GM12878 (cell line): ENCODE data around the gene GNL3. TPM values are rescaled to one million over a fixed set of nuclear protein-coding genes. Genes with fewer than 3 reads are reported as not detected.

Source experiments
- JUNB ChIP-seq: IDR thresholded peaks from 2 replicates; pipeline ENCODE4 v1.6.1; 2016; ENCODE audit warnings: antibody characterized with exemption, mild to moderate bottlenecking
- LARP7 ChIP-seq: fragments of 450-650 bp; IDR thresholded peaks from 2 replicates; pipeline ENCODE4 v1.6.1; 2017; ENCODE audit warnings: mild to moderate bottlenecking
- MEF2A ChIP-seq: IDR thresholded peaks from 2 replicates; pipeline ENCODE4 v1.6.1; 2011; ENCODE audit warnings: low read depth, mild to moderate bottlenecking, low read length, moderate library complexity; ENCODE audit not compliant: insufficient read depth
- PML ChIP-seq: IDR thresholded peaks from 2 replicates; pipeline ENCODE4 v1.6.1; 2012; ENCODE audit warnings: low read length, inconsistent platforms
- RAD21 ChIP-seq: IDR thresholded peaks from 2 replicates; pipeline ENCODE4 v1.6.1; 2011; ENCODE audit warnings: mild to moderate bottlenecking, low read depth, low read length, moderate library complexity; ENCODE audit not compliant: insufficient read depth
- RBBP5 ChIP-seq: fragments of 200-600 bp; sonication (generic); conservative IDR thresholded peaks from 2 replicates; pipeline ENCODE4 v1.6.1; 2016
- RFX5 ChIP-seq: IDR thresholded peaks from 2 replicates; pipeline ENCODE4 v1.6.1; 2011; ENCODE audit warnings: low read depth, low read length, improper control_type of control experiment
- RUNX3 ChIP-seq: IDR thresholded peaks from 2 replicates; pipeline ENCODE4 v1.6.1; 2012; ENCODE audit warnings: low read length, inconsistent platforms
- STAT3 ChIP-seq: IDR thresholded peaks from 2 replicates; pipeline ENCODE4 v1.6.1; 2011; ENCODE audit warnings: low read depth, low read length, improper control_type of control experiment
- YY1 ChIP-seq: IDR thresholded peaks from 2 replicates; pipeline ENCODE4 v1.6.1; 2011; ENCODE audit warnings: low read depth, mild to moderate bottlenecking, low read length
- ZNF274 ChIP-seq: IDR thresholded peaks from one replicate; pipeline ENCODE4 v1.8.0; 2011; ENCODE audit not compliant: insufficient read length, insufficient read depth
- polyA plus RNA-seq, 11 experiments: library from polyadenylated mRNA; depleted of rRNA in 4 of 11; unstranded in 6 of 11; stranded (reverse) in 5 of 11; fragments of >200 nt; fragmentation: Nextera tagmentation in 4 of 11; fragmentation: Illumina TruSeq in 1 of 11; extraction: Ambion mirVana in 4 of 11; extraction: Trizol in 1 of 11; gene quantifications; 1 replicate in 1 of 11; 2 replicates in 10 of 11; pipeline versions ENCODE4 v1.2.1 to v1.2.3, GENCODE V29; 2011 to 2016; ENCODE audit warnings: inconsistent platforms in 2 of 11, missing spikeins in 2 of 11, low read depth in 1 of 11
- total RNA-seq, 4 experiments: library from RNA; depleted of rRNA in 3 of 4; stranded (reverse); fragments of >200 nt in 3 of 4; fragmentation: Illumina TruSeq in 1 of 4; extraction: Trizol in 1 of 4; gene quantifications; 2 replicates each; pipeline versions ENCODE4 v1.2.1 to v1.2.3, GENCODE V29; 2013 to 2021
- TF ChIP-seq, protein P1 (sequence below): IDR thresholded peaks from 2 replicates; pipeline ENCODE4 v1.6.1; 2012; ENCODE audit warnings: improper control_type of control experiment, low read depth, low read length; ENCODE audit not compliant: insufficient replicate concordance
- TF ChIP-seq, protein P2 (sequence below): IDR thresholded peaks from 2 replicates; pipeline ENCODE4 v1.6.1; 2012; ENCODE audit warnings: low read depth, low read length, improper control_type of control experiment
- TF ChIP-seq, protein P3 (sequence below): IDR thresholded peaks from 2 replicates; pipeline ENCODE4 v1.6.1; 2011; ENCODE audit warnings: borderline replicate concordance, low read depth, mild to moderate bottlenecking, moderate library complexity, low read length; ENCODE audit not compliant: insufficient read depth, poor library complexity, severe bottlenecking
- TF ChIP-seq, protein P4 (sequence below): IDR thresholded peaks from 2 replicates; pipeline ENCODE4 v1.6.1; 2011; ENCODE audit warnings: mild to moderate bottlenecking, low read depth, low read length, moderate library complexity; ENCODE audit not compliant: insufficient replicate concordance
- TF ChIP-seq, protein P5 (sequence below): fragments of 450-650 bp; conservative IDR thresholded peaks from 2 replicates; pipeline ENCODE4 v1.6.1; 2017; ENCODE audit warnings: mild to moderate bottlenecking, moderate library complexity
- TF ChIP-seq, protein P6 (sequence below): fragments of 450-650 bp; IDR thresholded peaks from 2 replicates; pipeline ENCODE4 v1.6.1; 2016; ENCODE audit warnings: mild to moderate bottlenecking, moderate library complexity, borderline replicate concordance

Gene GNL3
- total and polyA plus RNA-seq, 10 of the 15 experiments (the other 5 are each of a cell fraction or from before 2014, with no cell fraction given), result 172 to 368 (median 257) TPM

DNA sequence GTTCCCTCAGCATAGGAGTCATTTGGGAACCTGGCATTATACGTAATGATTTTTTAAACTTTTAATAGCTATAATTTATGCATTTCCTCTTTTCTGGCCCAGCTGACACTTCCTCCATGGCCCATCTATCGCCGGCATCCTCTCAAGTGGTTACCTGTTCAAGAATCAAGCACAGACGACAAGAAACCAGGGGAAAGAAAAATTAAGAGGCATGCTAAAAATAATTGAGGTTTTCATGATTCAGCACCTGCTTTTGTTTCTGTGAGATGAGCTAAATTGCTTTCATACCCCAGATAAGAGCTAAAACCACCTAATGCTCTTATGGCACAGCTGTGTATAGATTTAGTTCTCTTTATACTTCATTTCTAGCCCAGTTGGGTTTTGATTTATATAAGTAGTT lies 21.8 kb downstream of the GNL3 start (continued):
- TF ChIP-seq, protein P1, sequence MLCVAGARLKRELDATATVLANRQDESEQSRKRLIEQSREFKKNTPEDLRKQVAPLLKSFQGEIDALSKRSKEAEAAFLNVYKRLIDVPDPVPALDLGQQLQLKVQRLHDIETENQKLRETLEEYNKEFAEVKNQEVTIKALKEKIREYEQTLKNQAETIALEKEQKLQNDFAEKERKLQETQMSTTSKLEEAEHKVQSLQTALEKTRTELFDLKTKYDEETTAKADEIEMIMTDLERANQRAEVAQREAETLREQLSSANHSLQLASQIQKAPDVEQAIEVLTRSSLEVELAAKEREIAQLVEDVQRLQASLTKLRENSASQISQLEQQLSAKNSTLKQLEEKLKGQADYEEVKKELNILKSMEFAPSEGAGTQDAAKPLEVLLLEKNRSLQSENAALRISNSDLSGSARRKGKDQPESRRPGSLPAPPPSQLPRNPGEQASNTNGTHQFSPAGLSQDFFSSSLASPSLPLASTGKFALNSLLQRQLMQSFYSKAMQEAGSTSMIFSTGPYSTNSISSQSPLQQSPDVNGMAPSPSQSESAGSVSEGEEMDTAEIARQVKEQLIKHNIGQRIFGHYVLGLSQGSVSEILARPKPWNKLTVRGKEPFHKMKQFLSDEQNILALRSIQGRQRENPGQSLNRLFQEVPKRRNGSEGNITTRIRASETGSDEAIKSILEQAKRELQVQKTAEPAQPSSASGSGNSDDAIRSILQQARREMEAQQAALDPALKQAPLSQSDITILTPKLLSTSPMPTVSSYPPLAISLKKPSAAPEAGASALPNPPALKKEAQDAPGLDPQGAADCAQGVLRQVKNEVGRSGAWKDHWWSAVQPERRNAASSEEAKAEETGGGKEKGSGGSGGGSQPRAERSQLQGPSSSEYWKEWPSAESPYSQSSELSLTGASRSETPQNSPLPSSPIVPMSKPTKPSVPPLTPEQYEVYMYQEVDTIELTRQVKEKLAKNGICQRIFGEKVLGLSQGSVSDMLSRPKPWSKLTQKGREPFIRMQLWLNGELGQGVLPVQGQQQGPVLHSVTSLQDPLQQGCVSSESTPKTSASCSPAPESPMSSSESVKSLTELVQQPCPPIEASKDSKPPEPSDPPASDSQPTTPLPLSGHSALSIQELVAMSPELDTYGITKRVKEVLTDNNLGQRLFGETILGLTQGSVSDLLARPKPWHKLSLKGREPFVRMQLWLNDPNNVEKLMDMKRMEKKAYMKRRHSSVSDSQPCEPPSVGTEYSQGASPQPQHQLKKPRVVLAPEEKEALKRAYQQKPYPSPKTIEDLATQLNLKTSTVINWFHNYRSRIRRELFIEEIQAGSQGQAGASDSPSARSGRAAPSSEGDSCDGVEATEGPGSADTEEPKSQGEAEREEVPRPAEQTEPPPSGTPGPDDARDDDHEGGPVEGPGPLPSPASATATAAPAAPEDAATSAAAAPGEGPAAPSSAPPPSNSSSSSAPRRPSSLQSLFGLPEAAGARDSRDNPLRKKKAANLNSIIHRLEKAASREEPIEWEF, result no peak
- TF ChIP-seq RFX5, result no peak
- no peak for TF ChIP-seq LARP7
- TF ChIP-seq, protein P2, sequence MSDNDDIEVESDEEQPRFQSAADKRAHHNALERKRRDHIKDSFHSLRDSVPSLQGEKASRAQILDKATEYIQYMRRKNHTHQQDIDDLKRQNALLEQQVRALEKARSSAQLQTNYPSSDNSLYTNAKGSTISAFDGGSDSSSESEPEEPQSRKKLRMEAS, result no peak
- TF ChIP-seq ZNF274, result no peak
- TF ChIP-seq STAT3, result no peak
- no peak for TF ChIP-seq RAD21
- TF ChIP-seq, protein P3, sequence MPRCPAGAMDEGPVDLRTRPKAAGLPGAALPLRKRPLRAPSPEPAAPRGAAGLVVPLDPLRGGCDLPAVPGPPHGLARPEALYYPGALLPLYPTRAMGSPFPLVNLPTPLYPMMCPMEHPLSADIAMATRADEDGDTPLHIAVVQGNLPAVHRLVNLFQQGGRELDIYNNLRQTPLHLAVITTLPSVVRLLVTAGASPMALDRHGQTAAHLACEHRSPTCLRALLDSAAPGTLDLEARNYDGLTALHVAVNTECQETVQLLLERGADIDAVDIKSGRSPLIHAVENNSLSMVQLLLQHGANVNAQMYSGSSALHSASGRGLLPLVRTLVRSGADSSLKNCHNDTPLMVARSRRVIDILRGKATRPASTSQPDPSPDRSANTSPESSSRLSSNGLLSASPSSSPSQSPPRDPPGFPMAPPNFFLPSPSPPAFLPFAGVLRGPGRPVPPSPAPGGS, result no peak
- TF ChIP-seq, protein P4, sequence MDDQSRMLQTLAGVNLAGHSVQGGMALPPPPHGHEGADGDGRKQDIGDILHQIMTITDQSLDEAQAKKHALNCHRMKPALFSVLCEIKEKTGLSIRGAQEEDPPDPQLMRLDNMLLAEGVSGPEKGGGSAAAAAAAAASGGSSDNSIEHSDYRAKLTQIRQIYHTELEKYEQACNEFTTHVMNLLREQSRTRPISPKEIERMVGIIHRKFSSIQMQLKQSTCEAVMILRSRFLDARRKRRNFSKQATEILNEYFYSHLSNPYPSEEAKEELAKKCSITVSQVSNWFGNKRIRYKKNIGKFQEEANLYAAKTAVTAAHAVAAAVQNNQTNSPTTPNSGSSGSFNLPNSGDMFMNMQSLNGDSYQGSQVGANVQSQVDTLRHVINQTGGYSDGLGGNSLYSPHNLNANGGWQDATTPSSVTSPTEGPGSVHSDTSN, result no peak
- TF ChIP-seq YY1, result no peak
- TF ChIP-seq, protein P5, sequence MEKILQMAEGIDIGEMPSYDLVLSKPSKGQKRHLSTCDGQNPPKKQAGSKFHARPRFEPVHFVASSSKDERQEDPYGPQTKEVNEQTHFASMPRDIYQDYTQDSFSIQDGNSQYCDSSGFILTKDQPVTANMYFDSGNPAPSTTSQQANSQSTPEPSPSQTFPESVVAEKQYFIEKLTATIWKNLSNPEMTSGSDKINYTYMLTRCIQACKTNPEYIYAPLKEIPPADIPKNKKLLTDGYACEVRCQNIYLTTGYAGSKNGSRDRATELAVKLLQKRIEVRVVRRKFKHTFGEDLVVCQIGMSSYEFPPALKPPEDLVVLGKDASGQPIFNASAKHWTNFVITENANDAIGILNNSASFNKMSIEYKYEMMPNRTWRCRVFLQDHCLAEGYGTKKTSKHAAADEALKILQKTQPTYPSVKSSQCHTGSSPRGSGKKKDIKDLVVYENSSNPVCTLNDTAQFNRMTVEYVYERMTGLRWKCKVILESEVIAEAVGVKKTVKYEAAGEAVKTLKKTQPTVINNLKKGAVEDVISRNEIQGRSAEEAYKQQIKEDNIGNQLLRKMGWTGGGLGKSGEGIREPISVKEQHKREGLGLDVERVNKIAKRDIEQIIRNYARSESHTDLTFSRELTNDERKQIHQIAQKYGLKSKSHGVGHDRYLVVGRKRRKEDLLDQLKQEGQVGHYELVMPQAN, result no peak
- TF ChIP-seq, protein P6, sequence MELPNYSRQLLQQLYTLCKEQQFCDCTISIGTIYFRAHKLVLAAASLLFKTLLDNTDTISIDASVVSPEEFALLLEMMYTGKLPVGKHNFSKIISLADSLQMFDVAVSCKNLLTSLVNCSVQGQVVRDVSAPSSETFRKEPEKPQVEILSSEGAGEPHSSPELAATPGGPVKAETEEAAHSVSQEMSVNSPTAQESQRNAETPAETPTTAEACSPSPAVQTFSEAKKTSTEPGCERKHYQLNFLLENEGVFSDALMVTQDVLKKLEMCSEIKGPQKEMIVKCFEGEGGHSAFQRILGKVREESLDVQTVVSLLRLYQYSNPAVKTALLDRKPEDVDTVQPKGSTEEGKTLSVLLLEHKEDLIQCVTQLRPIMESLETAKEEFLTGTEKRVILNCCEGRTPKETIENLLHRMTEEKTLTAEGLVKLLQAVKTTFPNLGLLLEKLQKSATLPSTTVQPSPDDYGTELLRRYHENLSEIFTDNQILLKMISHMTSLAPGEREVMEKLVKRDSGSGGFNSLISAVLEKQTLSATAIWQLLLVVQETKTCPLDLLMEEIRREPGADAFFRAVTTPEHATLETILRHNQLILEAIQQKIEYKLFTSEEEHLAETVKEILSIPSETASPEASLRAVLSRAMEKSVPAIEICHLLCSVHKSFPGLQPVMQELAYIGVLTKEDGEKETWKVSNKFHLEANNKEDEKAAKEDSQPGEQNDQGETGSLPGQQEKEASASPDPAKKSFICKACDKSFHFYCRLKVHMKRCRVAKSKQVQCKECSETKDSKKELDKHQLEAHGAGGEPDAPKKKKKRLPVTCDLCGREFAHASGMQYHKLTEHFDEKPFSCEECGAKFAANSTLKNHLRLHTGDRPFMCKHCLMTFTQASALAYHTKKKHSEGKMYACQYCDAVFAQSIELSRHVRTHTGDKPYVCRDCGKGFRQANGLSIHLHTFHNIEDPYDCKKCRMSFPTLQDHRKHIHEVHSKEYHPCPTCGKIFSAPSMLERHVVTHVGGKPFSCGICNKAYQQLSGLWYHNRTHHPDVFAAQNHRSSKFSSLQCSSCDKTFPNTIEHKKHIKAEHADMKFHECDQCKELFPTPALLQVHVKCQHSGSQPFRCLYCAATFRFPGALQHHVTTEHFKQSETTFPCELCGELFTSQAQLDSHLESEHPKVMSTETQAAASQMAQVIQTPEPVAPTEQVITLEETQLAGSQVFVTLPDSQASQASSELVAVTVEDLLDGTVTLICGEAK, result no peak
- TF ChIP-seq MEF2A, result peak; percentile 84; the same call in 1 of the 2 replicates
- peak; percentile 40; the same call in 1 of the 2 replicates for TF ChIP-seq JUNB
- peak; percentile 68 for TF ChIP-seq PML
- TF ChIP-seq RBBP5, result no peak
- peak; percentile 87 for TF ChIP-seq RUNX3
